HFFc6 (cell line): ENCODE measurements around the gene RARRES1. TPM values are rescaled to one million over a fixed set of nuclear protein-coding genes. Genes with fewer than 3 reads are reported as not detected.
A peak's percentile ranks its signal among the peaks of the same experiment; 100 is the strongest.

ENCODE experiments used
- DNase-seq: peaks from one replicate; pipeline ENCODE4 v3.0.0-alpha.2; 2018
- H3K27ac Mint-ChIP-seq: 2 replicates; pipeline ENCODE4 v1.8.0; 2020; ENCODE audit warnings: mild to moderate bottlenecking, mixed read lengths
- H3K27me3 Mint-ChIP-seq: 2 replicates; pipeline ENCODE4 v1.8.0; 2021; ENCODE audit warnings: mild to moderate bottlenecking, moderate library complexity, mixed read lengths; ENCODE audit not compliant: insufficient read depth
- H3K36me3 Mint-ChIP-seq: 2 replicates; pipeline ENCODE4 v1.8.0; 2021; ENCODE audit warnings: low read depth, mixed read lengths
- H3K4me1 Mint-ChIP-seq: 2 replicates; pipeline ENCODE4 v1.8.0; 2020; ENCODE audit warnings: low read depth, mixed read lengths
- H3K4me3 Mint-ChIP-seq: 2 replicates; pipeline ENCODE4 v1.8.0; 2020; ENCODE audit warnings: mild to moderate bottlenecking, moderate library complexity, mixed read lengths
- H3K9me3 Mint-ChIP-seq: 2 replicates; pipeline ENCODE4 v1.8.0; 2020; ENCODE audit warnings: mild to moderate bottlenecking, mixed read lengths
- CTCF ChIP-seq: fragments of 200-600 bp; sonication (generic); IDR thresholded peaks from 2 replicates; pipeline ENCODE4 v1.5.0; 2021; ENCODE audit warnings: antibody characterized with exemption, mild to moderate bottlenecking
- total RNA-seq, 6 experiments: library from RNA; stranded (reverse); fragmentation: NEBNext Ultra II Directional; extraction: Animal tissue kit (Norgen Biotek cat#: 25700); gene quantifications; 2 replicates in 1 of 6; 3 replicates in 5 of 6; pipeline ENCODE4 v1.2.3, GENCODE V29; 2021

RARRES1 gene
- total RNA-seq, 6 experiments from 2014 or later = 0.51 to 1.3 (median 0.77) TPM; not detected in 1

- H3K27me3 Mint-ChIP-seq = 0 out of 2 replicates have a peak, but pooled peaks cover 2% of the 10 kb centered on the region
- TF ChIP-seq CTCF = no peak
- H3K4me3 Mint-ChIP-seq = no peak overlapping the region
- H3K27ac Mint-ChIP-seq = no peak overlapping the region
- no peaks in the 10 kb centered on the region; the same call in 1 of the 2 replicates for H3K9me3 Mint-ChIP-seq
- H3K36me3 Mint-ChIP-seq = peaks cover 31% of the 10 kb centered on the region
- DNase-seq = no peak
- peaks cover 40% of the 10 kb centered on the region for H3K4me1 Mint-ChIP-seq
Observed at GRCh38 chr3:158744567-158745288, 12.5 kb upstream of the RARRES1 start.

- no peak for DNase-seq
- Mint-ChIP-seq H3K4me1 (peaks cover 37% of the 10 kb centered on the region), H3K9me3 (no peaks in the 10 kb centered on the region; the same call in 1 of the 2 replicates), H3K27ac (no peak overlapping the region), H3K36me3 (peaks cover 30% of the 10 kb centered on the region), H3K27me3 (0 out of 2 replicates have a peak, but pooled peaks cover 2% of the 10 kb centered on the region), H3K4me3 (no peak overlapping the region)
- TF ChIP-seq CTCF = no peak
Observed at GRCh38 chr3:158743664-158744566, 11.7 kb upstream of the RARRES1 start.

- no peak for TF ChIP-seq CTCF
- Mint-ChIP-seq H3K4me3 (no peak overlapping the region), H3K36me3 (peaks cover 30% of the 10 kb centered on the region), H3K27me3 (0 out of 2 replicates have a peak, but pooled peaks cover 2% of the 10 kb centered on the region), H3K9me3 (no peaks in the 10 kb centered on the region; the same call in 1 of the 2 replicates), H3K4me1 (peaks cover 28% of the 10 kb centered on the region), H3K27ac (no peak overlapping the region)
- peak; percentile 15 for DNase-seq
Observed at GRCh38 chr3:158742871-158743663, 10.8 kb upstream of the RARRES1 start.

- H3K4me1 Mint-ChIP-seq = peaks cover 9% of the 10 kb centered on the region; the same call in 1 of the 2 replicates
- H3K27ac Mint-ChIP-seq = no peak overlapping the region
- H3K36me3 Mint-ChIP-seq = peaks cover 30% of the 10 kb centered on the region
- no peak overlapping the region for H3K4me3 Mint-ChIP-seq
- no peak for TF ChIP-seq CTCF
- H3K27me3 Mint-ChIP-seq = no peaks in the 10 kb centered on the region; the same call in none of the 2 replicates
- peaks cover 10% of the 10 kb centered on the region for H3K9me3 Mint-ChIP-seq
- no peak for DNase-seq
Observed at GRCh38 chr3:158739661-158740060, 7.4 kb upstream of the RARRES1 start.

- no peak overlapping the region for H3K27ac Mint-ChIP-seq
- peaks cover 11% of the 10 kb centered on the region for H3K9me3 Mint-ChIP-seq
- peaks cover 27% of the 10 kb centered on the region for H3K36me3 Mint-ChIP-seq
- peaks cover 9% of the 10 kb centered on the region; the same call in 1 of the 2 replicates for H3K4me1 Mint-ChIP-seq
- H3K27me3 Mint-ChIP-seq = no peaks in the 10 kb centered on the region; the same call in none of the 2 replicates
- H3K4me3 Mint-ChIP-seq = no peak overlapping the region
- TF ChIP-seq CTCF = no peak
- DNase-seq = no peak
Observed at GRCh38 chr3:158739078-158739477, 6.8 kb upstream of the RARRES1 start.
